GM12892 (cell line): ENCODE results near the gene PCP4L1.

Source experiments
- POLR2A ChIP-seq: IDR thresholded peaks from 2 replicates; pipeline ENCODE4 v1.6.1; 2011; ENCODE audit warnings: low read depth, low read length, control low read depth
- POLR2AphosphoS5 ChIP-seq: IDR thresholded peaks from 2 replicates; pipeline ENCODE4 v1.6.1; 2011; ENCODE audit warnings: low read depth, low read length, control low read depth
- TAF1 ChIP-seq: IDR thresholded peaks from 2 replicates; pipeline ENCODE4 v1.6.1; 2011; ENCODE audit warnings: low read depth, mild to moderate bottlenecking, control low read depth, low read length, borderline replicate concordance

DNA sequence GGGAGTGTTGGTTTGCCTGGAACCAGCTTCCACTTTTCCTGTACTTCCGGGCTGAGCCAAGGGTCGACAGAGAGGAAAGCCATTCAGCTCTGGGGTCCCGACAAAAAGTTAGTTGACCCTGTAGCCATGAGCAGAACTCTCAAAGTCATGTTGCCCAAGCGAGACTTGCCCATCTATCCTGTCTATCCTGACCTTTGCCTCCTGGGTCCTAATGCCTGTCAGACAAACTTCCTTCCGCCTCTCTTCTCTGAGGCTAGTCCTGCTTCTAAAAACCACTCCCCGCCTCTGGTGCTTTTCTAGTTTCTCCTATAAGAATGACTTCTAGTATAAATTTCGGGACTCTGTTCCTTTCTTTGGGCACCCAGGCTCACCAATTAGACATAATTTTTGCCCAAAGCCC, 7.7 kb upstream of the PCP4L1 start:
- TF ChIP-seq POLR2A (no peak), POLR2AphosphoS5 (no peak), TAF1 (no peak)
